G401.6 (cell line): ENCODE results near the gene TMPRSS3.

ENCODE experiments used
- FAIRE-seq: peaks from 2 replicates; lab custom pipeline; 2012; peaks lifted over from hg19 to GRCh38; lab: Jason Lieb, UNC

Gene TMPRSS3

DNA sequence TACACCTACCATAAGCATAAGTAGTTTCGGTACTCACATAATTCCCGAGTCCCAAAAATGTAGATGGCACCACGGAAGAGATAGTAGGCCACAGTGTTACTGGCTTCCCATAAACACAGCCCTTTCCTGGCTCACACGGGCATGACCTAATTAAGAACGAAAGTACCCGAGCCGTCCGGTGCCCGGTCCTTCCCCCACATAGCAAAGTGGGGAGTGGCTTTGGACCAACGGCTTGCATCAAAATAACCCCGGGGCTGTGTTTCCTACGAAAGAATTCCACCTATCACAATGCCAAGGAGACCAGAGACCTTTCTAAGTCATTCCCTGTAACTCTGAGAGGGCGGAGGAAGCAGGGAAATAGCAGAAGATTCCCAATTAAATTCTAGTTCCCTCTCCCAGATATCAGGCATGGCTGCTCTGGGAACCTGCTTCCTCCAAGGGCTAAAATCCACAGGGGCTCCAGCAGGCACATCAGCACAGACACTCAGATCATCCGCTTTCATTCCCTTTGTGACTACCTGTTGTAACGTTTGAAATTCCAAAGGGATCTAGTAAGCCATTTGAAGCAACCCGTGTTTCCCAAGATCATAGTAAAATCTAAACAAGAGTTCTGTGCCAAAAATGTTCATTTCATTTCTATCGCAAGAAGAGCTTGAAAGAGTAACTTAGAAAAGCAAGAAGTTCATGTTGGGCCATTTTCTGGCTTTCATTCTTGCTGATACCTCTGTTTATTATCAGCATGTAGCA lies at the start of gene TMPRSS3:
TMPRSS3 (minus strand) TSS at position 148 of the 747 bp plus-strand sequence. CDS start 635 bp downstream, outside the sequence.
- FAIRE-seq = no peak

DNA sequence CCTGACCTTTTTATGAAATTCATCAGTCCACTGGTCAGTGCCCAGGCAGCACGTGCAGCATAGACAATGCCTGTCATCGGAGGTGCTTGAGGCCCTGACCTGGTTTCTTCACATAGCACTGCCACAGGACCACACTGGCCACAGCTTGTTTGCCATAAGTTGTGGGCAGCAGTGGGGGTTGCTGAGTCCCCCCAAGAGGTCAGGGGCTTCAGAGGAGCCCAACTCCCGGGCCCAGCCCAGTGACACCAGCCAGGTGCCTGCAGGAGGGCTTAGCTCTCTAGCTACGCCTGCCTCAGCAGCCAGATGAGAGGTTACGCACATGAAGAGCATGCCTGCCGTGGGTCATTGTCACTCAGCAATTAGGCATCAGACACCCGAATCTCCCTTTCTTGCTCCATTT lies 49.5 kb upstream of the TMPRSS3 start:
- FAIRE-seq = no peak

DNA sequence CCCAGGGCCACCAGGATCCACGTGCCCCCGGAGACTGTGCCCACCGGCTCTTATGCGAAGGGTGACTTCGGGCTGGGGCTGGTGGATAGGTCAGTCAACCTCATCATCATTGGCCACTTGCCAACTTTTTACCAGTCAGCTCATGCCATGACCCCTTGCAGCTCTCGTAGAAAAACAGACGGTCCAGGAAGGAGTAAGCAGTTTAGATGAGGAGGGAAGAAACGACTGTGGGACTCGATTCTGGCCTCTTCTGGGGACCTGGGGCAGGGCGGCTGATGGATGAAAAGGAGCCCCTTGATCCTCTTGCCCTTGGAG lies 48.9 kb upstream of the TMPRSS3 start:
- no peak for FAIRE-seq

DNA sequence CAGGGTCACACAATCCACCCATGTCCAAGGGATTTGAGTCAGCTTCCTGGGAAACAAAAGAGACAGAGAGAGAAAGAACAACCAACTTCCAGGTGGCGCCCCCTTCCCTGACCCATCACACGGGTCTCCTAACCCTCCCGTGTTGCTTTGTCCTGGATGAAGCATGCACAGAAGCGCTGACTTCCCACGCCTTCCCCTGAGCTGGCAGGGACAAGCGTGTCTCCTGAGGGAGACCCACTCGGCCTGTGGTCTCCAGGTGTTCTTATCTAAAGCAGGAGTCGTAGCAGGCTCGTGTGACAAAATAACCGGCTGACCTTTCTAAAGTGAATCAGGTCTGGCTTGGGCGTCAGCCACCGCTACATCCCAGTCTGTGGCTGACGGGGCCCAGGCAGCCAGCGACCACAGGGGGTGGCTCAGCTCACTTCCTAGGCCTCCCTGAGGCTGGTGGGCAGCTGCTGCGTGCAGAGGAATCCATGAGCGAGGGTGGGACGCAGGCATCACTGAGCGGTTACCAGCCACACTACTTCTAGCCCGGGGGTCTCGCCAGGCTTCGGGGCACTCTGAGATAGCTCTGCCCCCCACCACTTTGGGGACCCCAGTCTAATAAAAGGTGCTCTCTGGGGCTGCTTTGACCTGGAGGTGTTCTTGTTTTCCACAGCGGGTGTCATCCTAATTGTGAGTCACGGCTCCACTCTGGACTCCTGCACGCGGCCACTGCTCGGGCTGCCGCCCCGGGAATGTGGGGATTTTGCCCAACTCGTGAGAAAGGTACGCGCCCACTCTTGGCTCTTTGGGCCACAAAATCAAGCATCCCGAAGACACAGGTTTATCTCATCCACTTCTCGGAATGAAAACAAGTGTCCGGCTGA lies 48.3 kb upstream of the TMPRSS3 start:
- FAIRE-seq = no peak

DNA sequence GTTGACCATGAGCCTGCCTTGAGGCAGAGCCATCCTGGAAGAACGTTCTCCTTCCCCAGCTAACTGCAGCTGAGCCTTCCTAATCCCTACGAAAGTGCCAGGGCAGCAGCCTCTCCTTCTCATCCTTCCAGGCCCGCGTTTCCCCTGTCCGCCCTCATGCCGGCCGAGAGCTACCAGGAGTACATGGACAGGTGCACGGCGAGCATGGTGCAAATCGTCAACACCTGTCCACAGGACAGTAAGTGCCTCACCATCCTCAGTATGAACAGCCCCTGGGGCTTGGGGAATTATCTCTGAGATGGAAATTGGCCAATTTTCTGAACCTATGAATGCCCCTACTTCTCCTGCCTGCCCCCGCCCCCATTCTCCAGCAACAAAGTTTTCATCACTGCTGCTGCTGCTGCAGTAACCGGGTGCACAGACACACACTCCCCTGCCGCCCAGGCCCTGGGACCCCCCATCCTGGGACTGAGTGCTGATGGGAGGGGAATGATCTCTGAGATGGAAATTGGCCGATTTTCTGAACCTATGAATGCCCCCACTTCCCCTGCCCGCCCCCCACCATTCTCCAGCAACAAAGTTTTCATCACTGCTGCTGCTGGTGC lies 47.4 kb upstream of the TMPRSS3 start:
- no peak for FAIRE-seq

DNA sequence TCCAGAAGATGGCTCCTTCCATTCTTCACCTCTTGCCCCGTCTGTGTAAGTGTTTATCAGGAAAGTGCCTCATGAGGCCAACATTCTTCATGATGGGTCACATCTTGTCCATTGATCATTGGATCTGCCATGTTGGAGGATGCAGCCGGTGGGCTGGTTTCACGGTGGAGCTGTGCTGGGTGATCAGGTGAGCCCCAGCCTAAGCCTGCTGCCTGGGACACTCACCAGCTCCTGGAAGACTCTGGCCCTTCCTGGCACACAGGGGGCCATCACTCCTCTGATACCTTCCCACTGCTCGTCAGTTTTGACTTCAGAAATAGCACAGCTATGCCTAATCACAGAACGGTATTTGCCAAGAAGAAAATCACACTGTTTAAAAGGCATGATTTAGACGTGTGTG lies 46.1 kb upstream of the TMPRSS3 start:
- FAIRE-seq = no peak

DNA sequence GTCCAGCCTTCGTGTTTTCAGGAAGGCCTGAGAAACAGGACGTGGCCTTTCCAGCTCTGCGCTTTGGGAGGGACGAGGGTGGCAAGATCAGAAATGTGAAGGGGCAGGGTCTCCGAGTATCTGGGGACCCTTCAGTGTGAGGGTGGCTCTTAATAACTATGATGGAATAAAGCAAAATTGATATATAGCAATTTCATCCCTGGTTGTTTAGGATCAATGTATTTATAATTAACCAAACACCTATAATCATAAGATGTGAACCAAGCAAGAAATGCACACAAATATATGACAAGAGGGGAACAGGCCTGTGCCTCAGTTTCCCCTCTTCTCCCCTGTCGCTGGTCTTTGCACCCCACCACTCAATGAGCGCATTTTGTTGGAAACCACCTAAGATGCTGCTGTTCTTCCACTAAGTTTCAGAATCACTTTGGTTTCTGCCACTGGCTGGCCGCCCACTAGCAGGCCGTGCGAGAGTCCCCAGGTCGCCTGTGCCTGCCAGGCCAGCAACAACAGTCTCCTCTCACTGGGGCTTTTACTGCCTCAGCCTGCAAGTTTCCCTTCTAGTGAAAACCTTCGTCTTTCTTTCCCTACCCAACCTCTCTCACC lies 44.4 kb upstream of the TMPRSS3 start:
- FAIRE-seq = no peak

DNA sequence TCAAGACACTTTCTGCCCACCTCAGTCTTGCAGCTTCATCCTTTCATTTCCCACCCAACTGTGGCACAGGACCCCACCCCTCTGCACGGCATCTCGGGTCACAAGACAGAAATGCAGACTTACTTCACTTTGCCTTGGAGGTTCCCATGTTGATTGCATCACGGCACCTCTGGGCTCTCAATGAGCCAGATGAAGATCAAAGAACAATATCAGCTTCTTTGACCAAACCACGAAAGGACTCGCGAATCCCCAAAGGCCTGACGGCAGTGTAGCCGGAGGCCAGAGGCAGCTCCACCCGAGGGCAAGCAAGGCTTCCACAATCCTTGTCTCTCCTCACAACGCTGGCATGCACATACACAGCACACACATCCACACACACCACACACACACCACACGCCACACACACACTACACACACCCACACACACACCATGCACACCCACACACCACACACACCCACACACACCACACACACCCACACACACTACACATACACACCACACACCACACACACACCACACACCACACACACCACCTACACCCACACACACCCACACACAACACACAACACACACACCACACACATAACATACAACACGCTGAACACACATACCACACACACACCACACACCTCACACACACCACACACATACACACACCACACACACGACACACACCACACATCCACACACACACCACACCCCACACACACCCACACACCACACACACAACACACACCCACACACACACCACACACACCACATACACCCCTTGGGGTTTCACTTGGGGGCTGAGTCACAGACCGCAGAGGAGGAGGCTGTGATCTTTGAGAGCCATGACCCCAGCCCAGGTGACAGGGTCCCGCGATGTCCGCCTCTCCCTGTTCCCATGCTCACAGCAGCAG lies 43.7 kb upstream of the TMPRSS3 start:
- FAIRE-seq = no peak

DNA sequence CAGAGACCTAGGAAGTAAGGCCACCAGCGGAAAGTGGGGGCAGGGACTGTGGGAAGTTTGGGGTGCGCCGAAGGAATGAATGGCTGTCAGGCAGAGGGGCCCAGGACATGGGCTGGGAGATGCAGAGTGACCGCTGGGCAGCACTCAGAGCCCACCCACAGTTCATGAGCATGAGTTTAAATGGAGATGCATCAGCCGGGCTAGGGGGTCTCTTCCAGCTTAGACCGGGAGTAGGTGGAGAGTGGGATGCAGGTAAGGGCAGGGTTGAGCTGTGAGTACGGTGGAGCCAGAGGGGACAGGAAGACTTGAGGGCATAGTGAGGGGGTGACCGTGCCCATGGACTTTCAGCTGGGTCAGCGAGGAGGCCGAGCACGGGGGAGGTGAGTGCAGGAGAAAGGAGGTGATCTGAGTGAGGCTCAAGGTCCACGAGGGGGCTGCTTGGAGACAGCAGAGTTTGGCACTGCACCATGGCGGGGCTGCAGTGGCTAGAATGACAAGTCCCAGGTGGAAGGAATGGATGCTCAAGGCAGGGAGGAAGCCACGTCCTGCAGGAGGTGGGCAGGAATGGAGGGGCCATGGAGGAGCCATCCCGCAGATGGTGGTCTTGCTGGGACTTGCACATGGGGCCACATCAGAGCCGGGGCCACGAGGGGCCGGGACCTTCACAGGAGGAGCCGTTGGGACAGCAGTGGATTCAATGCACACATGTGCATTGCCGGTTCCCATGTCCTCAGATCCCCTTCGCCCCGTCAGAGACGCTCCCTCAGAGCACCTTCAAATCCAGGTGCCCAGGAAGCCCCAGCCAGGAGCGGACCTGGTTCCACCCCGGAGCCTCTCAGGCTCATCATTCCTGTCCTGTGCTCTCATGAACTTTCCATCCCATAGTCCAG lies 42.7 kb upstream of the TMPRSS3 start:
- no peak for FAIRE-seq

DNA sequence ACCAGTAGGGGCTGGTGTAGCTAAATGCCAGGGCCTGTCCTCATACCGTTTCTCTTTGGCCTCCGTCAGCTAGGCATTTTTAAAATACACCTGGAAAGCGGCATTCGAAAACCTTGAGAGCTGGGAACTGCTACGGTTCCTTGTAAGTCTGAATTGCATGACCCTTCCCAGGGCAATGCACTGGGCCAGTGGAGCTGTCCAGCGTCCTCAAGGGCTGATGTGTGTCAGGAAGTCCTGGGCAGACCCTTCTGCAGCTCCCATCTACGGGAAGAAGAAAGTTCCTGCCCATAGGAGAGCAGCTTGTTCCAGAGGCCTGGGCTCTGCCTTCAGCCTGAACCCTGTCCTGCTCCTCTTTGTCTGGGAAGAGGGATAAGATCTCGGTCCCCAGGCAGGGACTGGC lies 41.9 kb upstream of the TMPRSS3 start:
- FAIRE-seq = no peak

DNA sequence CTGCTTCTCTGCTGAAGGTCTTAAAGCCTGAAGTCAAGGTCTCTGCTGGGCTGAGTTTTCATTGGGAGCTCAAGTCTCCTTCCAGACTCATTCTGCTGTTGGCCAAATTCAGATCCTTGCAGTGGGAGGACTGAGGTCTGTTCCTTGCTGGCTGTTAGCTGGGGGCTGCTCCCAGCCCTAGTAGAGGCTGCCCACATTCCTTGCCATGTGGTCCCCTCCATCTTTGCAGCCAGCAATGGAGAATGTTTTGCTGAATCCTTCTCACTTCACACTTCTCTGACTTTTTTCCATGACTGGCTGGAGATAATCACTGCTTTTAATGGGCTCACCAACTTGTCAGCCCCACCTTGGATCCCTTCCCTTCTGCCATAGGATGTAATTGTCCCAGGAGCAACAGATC lies 41.1 kb upstream of the TMPRSS3 start:
- no peak for FAIRE-seq

DNA sequence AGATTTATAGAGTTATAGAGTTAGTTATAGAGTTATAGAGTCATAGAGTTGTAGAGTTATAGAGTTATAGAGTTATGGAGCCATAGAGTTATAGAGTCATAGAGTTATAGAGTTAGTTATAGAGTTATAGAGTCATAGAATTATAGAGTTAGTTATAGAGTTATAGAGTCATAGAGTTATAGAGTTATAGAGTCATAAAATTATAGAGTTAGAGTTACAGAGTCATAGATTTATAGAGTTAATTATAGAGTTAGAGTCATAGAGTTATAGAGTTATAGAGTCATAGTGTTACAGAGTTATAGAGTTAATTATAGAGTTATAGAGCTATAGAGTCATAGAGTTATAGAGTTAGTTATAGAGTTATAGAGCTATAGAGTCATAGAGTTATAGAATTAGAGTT lies 40.0 kb upstream of the TMPRSS3 start:
- FAIRE-seq = no peak

DNA sequence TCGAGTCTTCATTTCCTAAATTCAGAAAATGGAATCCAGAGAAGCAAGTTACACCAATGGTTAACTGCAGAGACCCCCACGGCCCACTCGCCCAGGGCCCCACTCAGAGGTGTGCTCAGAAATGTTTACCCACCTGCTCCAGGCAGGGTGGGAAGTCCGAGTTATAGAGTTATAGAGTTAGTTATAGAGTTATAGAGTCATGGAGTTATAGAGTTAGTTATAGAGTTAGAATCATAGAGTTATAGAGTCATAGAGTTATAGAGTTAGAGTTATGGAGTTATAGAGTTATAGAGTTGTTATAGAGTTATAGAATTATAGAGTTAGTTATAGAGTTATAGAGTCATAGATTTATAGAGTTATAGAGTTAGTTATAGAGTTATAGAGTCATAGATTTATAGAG lies 39.5 kb upstream of the TMPRSS3 start:
- no peak for FAIRE-seq

DNA sequence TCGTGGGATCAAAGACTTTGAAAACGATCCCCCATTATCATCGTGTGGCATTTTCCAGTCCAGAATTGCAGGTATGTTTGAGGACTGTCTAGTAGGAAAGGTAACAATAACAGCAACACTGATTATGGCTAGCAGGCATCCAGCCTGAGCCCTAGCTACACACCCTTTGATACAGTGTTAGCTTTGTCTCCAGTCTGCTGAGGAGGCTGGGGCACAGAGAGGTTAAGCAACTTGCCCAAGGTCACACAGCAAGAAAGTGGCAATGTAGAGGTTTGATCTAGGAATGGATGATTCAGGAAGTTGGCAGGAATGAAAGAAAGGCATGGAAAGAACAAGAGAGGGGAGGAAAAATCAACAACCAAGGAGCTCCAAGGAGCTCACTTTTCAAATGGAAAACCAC lies 39.0 kb upstream of the TMPRSS3 start:
- no peak for FAIRE-seq

DNA sequence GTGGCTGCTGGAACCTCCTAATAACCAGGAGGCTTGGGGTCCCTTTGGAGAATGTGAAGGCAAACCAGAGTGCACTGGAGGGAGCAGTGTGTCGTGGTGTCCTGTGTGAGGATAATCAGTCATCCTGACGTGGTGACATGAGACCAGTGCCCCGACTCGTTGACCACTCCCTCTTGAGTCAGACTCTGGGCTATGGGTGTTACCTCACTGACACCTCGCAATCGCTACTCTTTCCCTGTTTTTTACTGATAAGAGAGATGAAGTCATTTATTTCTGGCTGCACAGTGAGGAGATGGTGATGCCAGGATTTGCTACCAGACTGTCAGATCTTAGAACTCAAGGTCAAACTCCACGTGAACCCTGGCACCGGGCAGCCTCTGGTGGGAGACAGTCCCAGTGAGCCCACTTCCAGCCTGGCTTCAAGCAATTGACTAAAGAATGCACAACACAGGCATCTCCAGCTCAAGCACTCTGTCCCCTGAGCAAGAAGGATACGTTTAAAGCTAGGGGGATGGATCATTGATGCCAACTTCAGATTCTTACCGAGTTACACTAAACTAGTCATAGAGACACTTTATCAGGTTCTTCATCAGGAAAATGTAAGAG lies 38.2 kb upstream of the TMPRSS3 start:
- no peak for FAIRE-seq

DNA sequence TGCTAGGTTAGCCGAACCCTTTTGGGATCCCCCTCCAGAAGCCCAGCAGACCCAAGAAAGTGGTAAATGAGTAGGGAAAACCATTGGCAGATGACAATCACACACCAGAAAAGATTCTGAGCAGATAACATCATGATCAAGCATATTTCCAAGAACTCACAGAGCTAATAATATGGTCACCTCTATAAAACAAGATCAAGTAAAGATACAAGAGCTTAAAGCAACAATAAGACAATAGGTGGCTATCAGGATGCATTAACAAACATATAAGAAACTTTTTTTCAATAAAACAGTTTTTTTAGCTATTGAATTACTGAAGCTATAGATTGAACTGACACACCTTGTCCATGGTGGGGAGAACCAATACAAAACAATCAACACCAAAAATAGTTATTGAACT lies 36.8 kb upstream of the TMPRSS3 start:
- FAIRE-seq = no peak

DNA sequence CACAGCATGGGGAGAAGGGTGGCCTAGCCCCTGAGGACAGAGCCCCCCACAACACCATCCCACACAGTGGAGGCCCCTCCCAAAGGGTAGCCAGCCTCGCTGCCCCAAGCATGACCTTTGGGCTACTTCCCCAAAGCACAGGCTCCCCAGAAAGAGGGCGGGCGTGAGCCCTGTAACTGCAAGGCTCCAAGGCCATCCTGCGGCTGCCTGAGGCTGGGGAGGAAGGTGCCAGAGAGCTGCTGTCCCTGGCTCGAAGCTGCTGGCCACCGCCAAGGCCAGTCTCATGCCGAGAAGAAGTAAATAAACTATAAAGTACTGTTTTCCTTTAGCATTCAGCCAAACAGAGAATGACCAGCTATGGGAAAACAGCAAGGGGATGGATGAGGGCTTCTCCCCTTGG lies 35.3 kb upstream of the TMPRSS3 start:
- FAIRE-seq = no peak

DNA sequence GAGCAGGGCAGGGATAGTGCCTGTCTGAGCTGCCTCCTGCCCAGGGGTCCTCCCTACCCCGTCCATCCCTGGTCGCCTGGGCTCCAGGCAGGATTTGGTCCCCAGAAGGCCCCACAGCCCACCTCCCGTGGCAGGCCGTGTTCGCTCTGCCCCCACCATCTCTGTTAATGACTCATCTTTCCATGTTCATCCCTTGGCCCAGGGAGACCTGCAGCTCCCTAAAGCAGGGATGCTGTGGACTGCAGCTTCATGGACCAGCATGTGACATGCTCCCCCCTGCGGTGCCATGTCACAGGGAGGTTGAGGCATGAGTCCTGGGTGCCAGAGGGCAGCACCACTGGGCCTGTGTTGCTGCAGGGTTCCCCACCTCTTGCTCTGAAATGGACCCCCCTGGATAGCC lies 34.7 kb upstream of the TMPRSS3 start:
- FAIRE-seq = no peak

DNA sequence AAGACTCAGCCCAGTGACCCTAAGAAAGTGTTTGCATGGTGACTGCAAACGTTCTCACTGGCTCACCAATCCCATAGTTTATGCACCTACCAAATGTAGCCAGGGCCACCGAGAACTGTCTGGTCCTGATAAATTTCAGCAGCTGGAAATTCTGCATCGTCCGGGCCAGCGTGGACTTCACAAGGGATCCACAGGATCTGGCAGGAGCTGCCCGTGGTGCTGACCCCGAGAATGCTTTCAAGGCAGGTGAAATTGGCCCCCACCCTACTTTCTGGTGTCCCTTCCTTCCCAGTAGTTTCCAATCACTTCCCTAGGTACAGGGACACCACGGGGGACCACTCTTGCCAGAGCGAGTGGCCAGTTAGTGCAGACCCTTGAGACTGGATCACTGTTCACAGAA lies 34.0 kb upstream of the TMPRSS3 start:
- FAIRE-seq = no peak

DNA sequence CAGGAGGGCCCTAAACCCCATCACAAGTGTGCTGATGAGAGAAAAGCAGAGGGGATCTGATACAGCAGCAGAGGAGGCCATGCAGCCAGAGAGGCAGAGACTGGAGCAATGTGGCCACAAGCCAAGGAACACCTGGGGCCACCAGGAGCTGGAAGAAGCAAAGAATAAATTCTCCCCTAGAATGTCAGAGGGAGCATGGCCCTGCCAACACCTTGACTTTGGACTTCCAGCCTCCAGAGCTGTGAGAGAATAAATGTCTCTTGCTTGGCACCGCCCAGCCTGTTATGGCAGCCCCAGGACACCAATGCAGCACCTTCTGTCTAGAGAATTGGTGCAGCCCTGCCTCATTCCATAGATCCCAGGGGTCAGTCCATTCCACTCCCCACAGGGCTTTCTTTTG lies 33.2 kb upstream of the TMPRSS3 start:
- FAIRE-seq = no peak
